PFSK-1 (cell line): ENCODE measurements around the gene AKAP6.

ENCODE experiments used
- FOXP2 ChIP-seq: optimal IDR thresholded peaks from 2 replicates; pipeline ENCODE3; 2011; ENCODE audit warnings: borderline replicate concordance, control low read depth, inconsistent platforms; ENCODE audit not compliant: insufficient read depth; ENCODE audit errors: extremely low read length, extremely low read depth
- POLR2AphosphoS5 ChIP-seq: IDR thresholded peaks from 2 replicates; pipeline ENCODE4 v1.6.1; 2012; ENCODE audit warnings: low read depth, mild to moderate bottlenecking, control low read depth, low read length, moderate library complexity
- REST ChIP-seq, 2 experiments: IDR thresholded peaks; 2 replicates each; pipeline versions ENCODE4 v1.6.1 to v1.8.0; 2011 to 2012; ENCODE audit warnings: low read depth in 2 of 2, low read length in 2 of 2, control low read depth in 1 of 2, inconsistent platforms in 1 of 2, mild to moderate bottlenecking in 1 of 2, moderate library complexity in 1 of 2; ENCODE audit not compliant: insufficient read depth in 1 of 2
- SIN3A ChIP-seq: IDR thresholded peaks from 2 replicates; pipeline ENCODE4 v1.6.1; 2012; ENCODE audit warnings: mild to moderate bottlenecking, low read length, moderate library complexity, borderline replicate concordance; ENCODE audit not compliant: insufficient read depth
- TAF1 ChIP-seq: IDR thresholded peaks from 2 replicates; pipeline ENCODE4 v1.6.1; 2012; ENCODE audit warnings: low read length, control low read depth, borderline replicate concordance; ENCODE audit not compliant: insufficient read depth

GRCh38 chr14:32422440-32422839, 93.3 kb downstream of the AKAP6 start:
- TF ChIP-seq POLR2AphosphoS5 (no peak), REST (IDR thresholded peaks at IDR 0.05; ENCODE audit: insufficient read depth in 1 of 2, low read depth in 2 of 2, low read length in 2 of 2) (no peak), TAF1 (no peak), SIN3A (no peak), FOXP2 (no peak)
